ENCODE measurements around the gene ZNF41. TPM values are rescaled to one million over a fixed set of nuclear protein-coding genes. Genes with fewer than 3 reads are reported as not detected.

The ZNF41 gene
- total and polyA plus RNA-seq, 2 of the 13 experiments (the other 11 are each of a cell fraction or from before 2014, with no cell fraction given): 2.3 to 3.9 TPM

GRCh38 chrX:47482512-47483305, at the start of gene ZNF41 (continued):
- TF ChIP-seq MXD4 (CRISPR knock-in tag; IDR thresholded peaks at IDR 0.05) (peak; percentile 46; the same call in 1 of the 2 replicates), KMT2B (CRISPR knock-in tag; IDR thresholded peaks at IDR 0.05) (peak; percentile 67; the same call in 1 of the 2 replicates), PRDM10 (CRISPR knock-in tag; IDR thresholded peaks at IDR 0.05; ENCODE audit: low read depth) (peak; percentile 94), GATAD1 (CRISPR knock-in tag; IDR thresholded peaks at IDR 0.05) (0 out of 2 replicates have a peak, but pooled peaks have one; percentile 17), SP4 (CRISPR knock-in tag; IDR thresholded peaks at IDR 0.05) (peak; percentile 34; the same call in 1 of the 2 replicates), HOXA3 (CRISPR knock-in tag; IDR thresholded peaks at IDR 0.05) (peak; percentile 80), TBX2 (CRISPR knock-in tag; IDR thresholded peaks at IDR 0.05; ENCODE audit: borderline replicate concordance) (0 out of 2 replicates have a peak, but pooled peaks have one; percentile 9), GMEB1 (CRISPR knock-in tag; IDR thresholded peaks at IDR 0.05; ENCODE audit: borderline replicate concordance) (peak; percentile 88), CCDC6 (CRISPR knock-in tag; IDR thresholded peaks at IDR 0.05) (0 out of 2 replicates have a peak, but pooled peaks have one; percentile 4), ZFP90 (CRISPR knock-in tag; IDR thresholded peaks at IDR 0.05; ENCODE audit: borderline replicate concordance) (no peak), HNRNPLL (IDR thresholded peaks at IDR 0.05; ENCODE audit: low read depth, low read length, poor library complexity, severe bottlenecking) (peak; percentile 26), ZNF652 (CRISPR knock-in tag; IDR thresholded peaks at IDR 0.05; ENCODE audit: borderline replicate concordance, low read depth) (peak; percentile 30; the same call in 1 of the 2 replicates), NR2F1 (CRISPR knock-in tag; IDR thresholded peaks at IDR 0.05) (no peak), MXI1 (IDR thresholded peaks at IDR 0.05; ENCODE audit: borderline replicate concordance, low read depth, low read length) (peak; percentile 51; the same call in 1 of the 3 replicates), TFDP1 (CRISPR knock-in tag; IDR thresholded peaks at IDR 0.05; ENCODE audit: borderline replicate concordance) (peak; percentile 68; the same call in 1 of the 2 replicates), ZFX (CRISPR knock-in tag; IDR thresholded peaks at IDR 0.05; ENCODE audit: low read depth) (peak; percentile 46), TFDP2 (CRISPR knock-in tag; IDR thresholded peaks at IDR 0.05) (peak; percentile 61; the same call in 1 of the 2 replicates), SP1 (IDR thresholded peaks at IDR 0.05) (no peak), SP1 (CRISPR knock-in tag; IDR thresholded peaks at IDR 0.05) (peak; percentile 29; the same call in 1 of the 2 replicates), NCOR1 (IDR thresholded peaks at IDR 0.05; ENCODE audit: borderline replicate concordance, low read length) (no peak), CBX5 (CRISPR knock-in tag; IDR thresholded peaks at IDR 0.05; ENCODE audit: borderline replicate concordance) (no peak)
